SK-N-SH treated with all-trans-retinoic acid at 6 μM for 48 hours (cell line): Measurements from ENCODE around the gene CLSTN2.

Experiments
- CSRNP3 ChIP-seq: fragments of 250-450 bp; sonication (Bioruptor Pico); IDR thresholded peaks from 2 replicates; pipeline ENCODE4 v1.5.1; 2021; ENCODE audit warnings: mild to moderate bottlenecking, moderate library complexity
- TCF4 ChIP-seq: fragments of 250-450 bp; sonication (Bioruptor Pico); IDR thresholded peaks from 2 replicates; pipeline ENCODE4 v1.8.0; 2021; ENCODE audit warnings: mild to moderate bottlenecking, moderate library complexity, borderline replicate concordance

GRCh38 chr3:140351466-140351865 lies 416.5 kb downstream of the CLSTN2 start:
- TF ChIP-seq TCF4 (CRISPR knock-in tag) (no peak), CSRNP3 (CRISPR knock-in tag) (no peak)
